Memory B cell (primary cell): Measurements from ENCODE around the gene SLC7A7.
"Not testable (repeated sequence)": the region's sequence is repeated elsewhere in the genome, so short reads cannot be mapped to it uniquely, and the experiment has no call there.

Experiments used
- ATAC-seq: fragments of 150-1000 bp; cut with Tn5 transposase; 2 replicates; pipeline ENCODE4 v1.10.0; 2021; ENCODE audit warnings: low read depth, mild to moderate bottlenecking, moderate library complexity
- DNase-seq, 2 donors: peaks; one replicate each; pipeline ENCODE4 v3.0.0; 2022; ENCODE audit warnings: low spot score in 2 of 2
- H3K27ac Mint-ChIP-seq: one replicate; pipeline ENCODE4 v1.8.0; 2022; ENCODE audit warnings: mild to moderate bottlenecking, moderate library complexity, mixed read lengths
- H3K27me3 Mint-ChIP-seq: one replicate; pipeline ENCODE4 v1.8.0; 2022; ENCODE audit warnings: mixed read lengths
- H3K36me3 Mint-ChIP-seq: one replicate; pipeline ENCODE4 v1.8.0; 2022; ENCODE audit warnings: mild to moderate bottlenecking, mixed read lengths
- H3K4me1 Mint-ChIP-seq: one replicate; pipeline ENCODE4 v1.8.0; 2022; ENCODE audit warnings: mixed read lengths
- H3K4me3 Mint-ChIP-seq: one replicate; pipeline ENCODE4 v1.8.0; 2022; ENCODE audit warnings: mild to moderate bottlenecking, moderate library complexity, mixed read lengths
- H3K9me3 Mint-ChIP-seq: one replicate; pipeline ENCODE4 v1.8.0; 2022; ENCODE audit warnings: mixed read lengths

SLC7A7 gene

GRCh38 chr14:22752422-22752821, 62.8 kb downstream of the SLC7A7 start:
- no peaks in the 10 kb centered on the region for H3K27me3 Mint-ChIP-seq

GRCh38 chr14:22748631-22749068, 66.6 kb downstream of the SLC7A7 start:
- Mint-ChIP-seq H3K27ac (peak overlapping the region; percentile 91), H3K36me3 (no peaks in the 10 kb centered on the region), H3K9me3 (no peaks in the 10 kb centered on the region), H3K4me1 (peaks cover 15% of the 10 kb centered on the region), H3K27me3 (no peaks in the 10 kb centered on the region), H3K4me3 (peak overlapping the region; percentile 82)
- DNase-seq, result peak; percentile 11 to 26
- peak; percentile 87 for ATAC-seq

More at GRCh38 chr14:22752422-22752821, 62.8 kb downstream of the SLC7A7 start:
- no peak overlapping the region for H3K27ac Mint-ChIP-seq
- no peak for ATAC-seq
- no peak overlapping the region for H3K4me3 Mint-ChIP-seq
- no peaks in the 10 kb centered on the region for H3K36me3 Mint-ChIP-seq
- peaks cover 16% of the 10 kb centered on the region for H3K4me1 Mint-ChIP-seq
- DNase-seq, result no peak
- no peaks in the 10 kb centered on the region for H3K9me3 Mint-ChIP-seq

GRCh38 chr14:22748206-22748605, 67.0 kb downstream of the SLC7A7 start:
- Mint-ChIP-seq H3K9me3 (no peaks in the 10 kb centered on the region), H3K4me3 (peak overlapping the region; percentile 82), H3K36me3 (no peaks in the 10 kb centered on the region), H3K27ac (peak overlapping the region; percentile 91), H3K27me3 (no peaks in the 10 kb centered on the region), H3K4me1 (peaks cover 15% of the 10 kb centered on the region)
- ATAC-seq (no peak), DNase-seq (no peak)

- Mint-ChIP-seq H3K4me1 (peaks cover 12% of the 10 kb centered on the region), H3K36me3 (no peaks in the 10 kb centered on the region), H3K27ac (peak overlapping the region; percentile 91), H3K27me3 (no peaks in the 10 kb centered on the region), H3K4me3 (no peak overlapping the region), H3K9me3 (no peaks in the 10 kb centered on the region)
- ATAC-seq (no peak), DNase-seq (no peak)
These were observed 67.5 kb downstream of the SLC7A7 start for GRCh38 chr14:22747769-22748168.

- no peaks in the 10 kb centered on the region for H3K9me3 Mint-ChIP-seq
- no peak for ATAC-seq
- no peak overlapping the region for H3K4me3 Mint-ChIP-seq
- peaks cover 4% of the 10 kb centered on the region for H3K4me1 Mint-ChIP-seq
- DNase-seq, result no peak
- H3K27me3 Mint-ChIP-seq, result peaks cover 2% of the 10 kb centered on the region
- H3K27ac Mint-ChIP-seq, result no peak overlapping the region
- no peaks in the 10 kb centered on the region for H3K36me3 Mint-ChIP-seq
These were observed 75.2 kb downstream of the SLC7A7 start for GRCh38 chr14:22740020-22740419.

- Mint-ChIP-seq H3K27ac (no peak overlapping the region), H3K4me3 (no peak overlapping the region), H3K9me3 (no peaks in the 10 kb centered on the region), H3K27me3 (peaks cover 2% of the 10 kb centered on the region), H3K36me3 (no peaks in the 10 kb centered on the region), H3K4me1 (peaks cover 4% of the 10 kb centered on the region)
- DNase-seq, result no peak
- no peak for ATAC-seq
These were observed 75.8 kb downstream of the SLC7A7 start for GRCh38 chr14:22739423-22739822.

GRCh38 chr14:22737052-22737451, 78.2 kb downstream of the SLC7A7 start:
- Mint-ChIP-seq H3K4me3 (no peak overlapping the region), H3K36me3 (no peaks in the 10 kb centered on the region), H3K27me3 (peaks cover 2% of the 10 kb centered on the region), H3K9me3 (no peaks in the 10 kb centered on the region), H3K4me1 (peaks cover 4% of the 10 kb centered on the region), H3K27ac (no peak overlapping the region)
- DNase-seq, result no peak
- peak; percentile 59 for ATAC-seq

- H3K4me3 Mint-ChIP-seq, H3K9me3 Mint-ChIP-seq, DNase-seq, H3K36me3 Mint-ChIP-seq, ATAC-seq, H3K27me3 Mint-ChIP-seq, H3K4me1 Mint-ChIP-seq, H3K27ac Mint-ChIP-seq: not testable (repeated sequence)
These were observed 78.9 kb downstream of the SLC7A7 start for GRCh38 chr14:22736384-22736783.

- peaks cover 4% of the 10 kb centered on the region for H3K4me1 Mint-ChIP-seq
- H3K36me3 Mint-ChIP-seq, result no peaks in the 10 kb centered on the region
- DNase-seq (no peak), ATAC-seq (no peak)
- H3K9me3 Mint-ChIP-seq, result no peaks in the 10 kb centered on the region
- H3K27me3 Mint-ChIP-seq, result peaks cover 5% of the 10 kb centered on the region
- no peak overlapping the region for H3K4me3 Mint-ChIP-seq
- no peak overlapping the region for H3K27ac Mint-ChIP-seq
These were observed 80.1 kb downstream of the SLC7A7 start for GRCh38 chr14:22735096-22735495.

- DNase-seq, result no peak
- Mint-ChIP-seq H3K36me3 (no peaks in the 10 kb centered on the region), H3K27me3 (peaks cover 5% of the 10 kb centered on the region), H3K27ac (no peak overlapping the region), H3K9me3 (no peaks in the 10 kb centered on the region), H3K4me3 (no peak overlapping the region), H3K4me1 (peaks cover 4% of the 10 kb centered on the region)
- ATAC-seq, result no peak
These were observed 81.4 kb downstream of the SLC7A7 start for GRCh38 chr14:22733829-22734228.

GRCh38 chr14:22732062-22732461, 83.2 kb downstream of the SLC7A7 start:
- H3K36me3 Mint-ChIP-seq, ATAC-seq, DNase-seq, H3K4me1 Mint-ChIP-seq, H3K27me3 Mint-ChIP-seq, H3K9me3 Mint-ChIP-seq, H3K4me3 Mint-ChIP-seq, H3K27ac Mint-ChIP-seq: not testable (repeated sequence)

GRCh38 chr14:22726012-22726411, 89.2 kb downstream of the SLC7A7 start:
- no peaks in the 10 kb centered on the region for H3K4me1 Mint-ChIP-seq
- DNase-seq (no peak), ATAC-seq (no peak)
- H3K36me3 Mint-ChIP-seq, result no peaks in the 10 kb centered on the region
- H3K9me3 Mint-ChIP-seq, result no peaks in the 10 kb centered on the region
- no peak overlapping the region for H3K4me3 Mint-ChIP-seq
- peaks cover 2% of the 10 kb centered on the region for H3K27me3 Mint-ChIP-seq
- H3K27ac Mint-ChIP-seq, result no peak overlapping the region

GRCh38 chr14:22725374-22725773, 89.9 kb downstream of the SLC7A7 start:
- not testable (repeated sequence) for ATAC-seq, H3K36me3 Mint-ChIP-seq, H3K4me1 Mint-ChIP-seq, H3K27me3 Mint-ChIP-seq, H3K4me3 Mint-ChIP-seq, H3K27ac Mint-ChIP-seq, DNase-seq, H3K9me3 Mint-ChIP-seq

DNA sequence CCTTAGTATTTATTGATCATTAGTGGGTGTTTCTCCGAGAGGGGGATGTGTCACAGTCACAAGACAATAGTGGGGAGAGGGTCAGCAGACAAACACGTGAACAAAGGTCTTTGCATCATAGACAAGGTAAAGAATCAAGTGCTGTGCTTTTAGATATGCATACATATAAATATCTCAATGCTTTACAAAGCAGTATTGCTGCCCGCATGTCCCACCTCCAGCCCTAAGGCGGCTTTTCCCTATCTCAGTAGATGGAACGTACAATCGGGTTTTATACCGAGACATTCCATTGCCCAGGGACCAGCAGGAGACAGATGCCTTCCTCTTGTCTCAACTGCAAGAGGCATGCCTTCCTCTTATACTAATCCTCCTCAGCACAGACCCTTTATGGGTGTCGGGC, 90.4 kb downstream of the SLC7A7 start:
- DNase-seq, H3K4me3 Mint-ChIP-seq, H3K4me1 Mint-ChIP-seq, H3K9me3 Mint-ChIP-seq, ATAC-seq, H3K27me3 Mint-ChIP-seq, H3K27ac Mint-ChIP-seq, H3K36me3 Mint-ChIP-seq: not testable (repeated sequence)

DNA sequence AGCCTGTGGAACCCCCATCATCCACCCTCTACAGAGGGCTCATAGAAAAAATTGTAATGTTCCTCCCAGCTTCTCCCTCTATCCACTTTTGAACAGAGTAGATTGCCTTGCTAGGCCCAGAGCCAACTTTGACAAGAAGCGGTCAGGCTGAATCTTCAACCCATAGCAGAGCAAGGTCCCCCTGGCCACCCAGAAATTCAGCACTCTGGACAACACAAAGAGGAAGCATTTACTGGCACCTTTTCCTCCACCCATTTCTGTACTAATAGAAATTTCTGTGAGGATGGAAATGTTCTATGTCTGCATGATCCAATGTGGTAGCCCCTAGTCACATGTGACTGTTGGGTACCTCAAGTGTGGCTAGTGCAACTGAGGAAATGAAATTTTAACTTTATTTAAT, 91.4 kb downstream of the SLC7A7 start:
- no peaks in the 10 kb centered on the region for H3K4me1 Mint-ChIP-seq
- H3K27ac Mint-ChIP-seq, result no peak overlapping the region
- ATAC-seq (no peak), DNase-seq (no peak)
- H3K36me3 Mint-ChIP-seq, result no peaks in the 10 kb centered on the region
- no peaks in the 10 kb centered on the region for H3K9me3 Mint-ChIP-seq
- H3K4me3 Mint-ChIP-seq, result no peak overlapping the region
- H3K27me3 Mint-ChIP-seq, result peaks cover 1% of the 10 kb centered on the region
